Gastroesophageal sphincter (tissue), 3 donors: ENCODE results near the gene ABLIM2.

Experiments used
- POLR2A ChIP-seq, 2 donors: fragments of 450-650 bp; IDR thresholded peaks; one replicate each; pipeline ENCODE4 v1.6.1; 2017; ENCODE audit warnings: antibody characterized with exemption in 2 of 2, mild to moderate bottlenecking in 2 of 2, moderate library complexity in 1 of 2
- POLR2AphosphoS5 ChIP-seq: sonication (generic); formaldehyde crosslinking; IDR thresholded peaks from one replicate; pipeline ENCODE4 v1.6.1; 2017; ENCODE audit warnings: antibody characterized with exemption
- TF ChIP-seq, protein P1 (sequence below), 4 experiments: fragments of 200-600 bp in 2 of 4; fragments of 450-650 bp in 2 of 4; sonication (generic) in 1 of 4; IDR thresholded peaks; one replicate each; pipeline ENCODE4 v1.5.1; 2017 to 2019; ENCODE audit warnings: antibody characterized with exemption in 4 of 4, mild to moderate bottlenecking in 2 of 4, moderate library complexity in 2 of 4

DNA sequence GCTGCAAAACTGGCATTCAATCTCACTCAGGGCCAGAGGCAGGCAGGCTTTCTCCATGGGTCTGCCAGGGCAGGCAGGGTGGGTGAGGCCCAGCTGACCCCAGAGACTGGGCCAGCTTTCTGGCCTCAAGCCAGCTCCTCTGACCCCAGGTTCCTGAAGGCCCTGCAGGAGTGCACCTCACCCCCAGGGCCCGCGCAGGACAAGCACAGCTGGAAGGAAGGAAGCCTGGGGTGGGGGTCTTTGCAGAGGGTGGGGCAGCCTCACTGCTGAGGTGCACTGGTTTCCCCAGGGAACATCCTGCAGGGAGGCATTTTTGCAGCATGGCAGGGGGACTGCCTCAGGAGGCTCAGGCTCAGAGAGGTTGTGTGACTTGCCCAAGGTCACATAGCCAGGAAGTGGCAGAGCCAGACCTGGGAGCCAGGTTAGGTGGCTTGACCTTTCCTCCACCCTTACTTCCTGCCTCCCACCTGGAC, 187.4 kb downstream of the ABLIM2 start:
- TF ChIP-seq POLR2A (IDR thresholded peaks at IDR 0.05) (no peak), POLR2AphosphoS5 (no peak)
- TF ChIP-seq, protein P1, sequence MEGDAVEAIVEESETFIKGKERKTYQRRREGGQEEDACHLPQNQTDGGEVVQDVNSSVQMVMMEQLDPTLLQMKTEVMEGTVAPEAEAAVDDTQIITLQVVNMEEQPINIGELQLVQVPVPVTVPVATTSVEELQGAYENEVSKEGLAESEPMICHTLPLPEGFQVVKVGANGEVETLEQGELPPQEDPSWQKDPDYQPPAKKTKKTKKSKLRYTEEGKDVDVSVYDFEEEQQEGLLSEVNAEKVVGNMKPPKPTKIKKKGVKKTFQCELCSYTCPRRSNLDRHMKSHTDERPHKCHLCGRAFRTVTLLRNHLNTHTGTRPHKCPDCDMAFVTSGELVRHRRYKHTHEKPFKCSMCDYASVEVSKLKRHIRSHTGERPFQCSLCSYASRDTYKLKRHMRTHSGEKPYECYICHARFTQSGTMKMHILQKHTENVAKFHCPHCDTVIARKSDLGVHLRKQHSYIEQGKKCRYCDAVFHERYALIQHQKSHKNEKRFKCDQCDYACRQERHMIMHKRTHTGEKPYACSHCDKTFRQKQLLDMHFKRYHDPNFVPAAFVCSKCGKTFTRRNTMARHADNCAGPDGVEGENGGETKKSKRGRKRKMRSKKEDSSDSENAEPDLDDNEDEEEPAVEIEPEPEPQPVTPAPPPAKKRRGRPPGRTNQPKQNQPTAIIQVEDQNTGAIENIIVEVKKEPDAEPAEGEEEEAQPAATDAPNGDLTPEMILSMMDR (IDR thresholded peaks at IDR 0.05): no peak
